HG03565 (cell line): ENCODE data around the gene OR2L13.
"Not testable (repeated sequence)": the region's sequence is repeated elsewhere in the genome, so short reads cannot be mapped to it uniquely, and the experiment has no call there.

Source experiments
- ATAC-seq: cut with Tn5 transposase; IDR thresholded peaks from one replicate; pipeline ENCODE4 v1.9.1; 2021; ENCODE audit warnings: mild to moderate bottlenecking, moderate library complexity; ENCODE audit not compliant: unreplicated experiment

Gene OR2L13, protein sequence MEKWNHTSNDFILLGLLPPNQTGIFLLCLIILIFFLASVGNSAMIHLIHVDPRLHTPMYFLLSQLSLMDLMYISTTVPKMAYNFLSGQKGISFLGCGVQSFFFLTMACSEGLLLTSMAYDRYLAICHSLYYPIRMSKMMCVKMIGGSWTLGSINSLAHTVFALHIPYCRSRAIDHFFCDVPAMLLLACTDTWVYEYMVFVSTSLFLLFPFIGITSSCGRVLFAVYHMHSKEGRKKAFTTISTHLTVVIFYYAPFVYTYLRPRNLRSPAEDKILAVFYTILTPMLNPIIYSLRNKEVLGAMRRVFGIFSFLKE

DNA sequence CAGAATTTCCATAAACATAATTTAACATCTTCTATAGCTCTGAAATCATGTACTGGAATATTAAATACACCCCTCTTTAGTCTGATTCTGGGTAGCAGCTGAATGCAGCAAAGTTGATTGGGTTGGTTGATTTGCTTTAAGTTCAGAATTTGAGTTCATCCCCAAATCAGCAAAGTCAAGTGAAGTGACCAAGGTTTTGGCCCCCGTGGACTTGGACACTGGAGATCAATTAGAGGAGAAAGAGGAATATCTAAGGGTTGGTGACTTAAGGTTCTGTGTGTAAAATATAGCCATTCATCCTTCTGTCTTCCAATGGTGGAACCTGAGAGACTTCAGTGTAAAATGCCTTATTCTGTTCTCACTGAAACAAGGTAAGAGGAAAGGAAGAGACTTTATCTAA is at the start of gene OR2L13:
TSS of gene OR2L13 (plus strand) at position 301 of the 400 bp plus-strand sequence. CDS start 4,192 bp downstream, outside the sequence.
- no peak for ATAC-seq

DNA sequence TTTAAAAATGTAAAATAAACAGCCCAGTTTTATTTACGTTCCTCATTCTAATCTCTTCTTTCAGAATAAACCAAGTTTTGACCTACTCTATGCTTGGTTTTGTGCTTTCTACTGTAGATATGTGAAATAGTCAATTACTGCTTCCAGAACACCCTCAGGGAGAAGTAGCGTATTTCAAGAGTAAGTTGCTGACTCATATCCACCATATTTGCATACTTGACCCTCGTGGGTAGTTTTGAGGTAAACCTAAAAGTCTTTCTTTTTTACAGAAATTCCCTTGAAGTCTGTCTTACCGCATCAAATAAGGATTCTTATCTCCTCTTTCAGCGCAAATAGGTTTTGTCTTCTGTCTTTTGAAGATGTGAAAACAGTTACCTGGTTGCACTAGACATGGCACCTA is 49.8 kb upstream of the OR2L13 start:
- peak; percentile 55 for ATAC-seq

DNA sequence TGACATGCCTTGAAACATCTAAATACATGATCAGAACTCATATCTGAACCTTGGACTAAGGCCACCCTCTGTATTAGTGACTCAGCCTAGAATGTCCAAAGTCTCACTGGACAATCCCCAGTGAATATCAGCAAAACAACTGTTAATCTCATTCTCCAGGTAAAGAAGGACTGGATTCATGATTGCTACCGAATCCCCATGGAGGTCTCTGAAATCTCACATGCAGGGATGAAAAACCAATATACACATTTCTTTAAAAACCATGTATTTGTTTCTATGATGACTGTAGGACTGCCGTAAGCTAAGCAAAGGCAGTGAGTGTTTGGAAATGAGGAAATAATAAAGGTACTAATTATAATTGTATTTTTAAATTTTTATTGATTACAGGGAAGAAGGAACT is 48.4 kb upstream of the OR2L13 start, which contains the start of gene OR2L3:
TSS of gene OR2L3 (plus strand) at position 301 of the 400 bp plus-strand sequence. CDS start 13,846 bp downstream, outside the sequence.
- no peak for ATAC-seq

DNA sequence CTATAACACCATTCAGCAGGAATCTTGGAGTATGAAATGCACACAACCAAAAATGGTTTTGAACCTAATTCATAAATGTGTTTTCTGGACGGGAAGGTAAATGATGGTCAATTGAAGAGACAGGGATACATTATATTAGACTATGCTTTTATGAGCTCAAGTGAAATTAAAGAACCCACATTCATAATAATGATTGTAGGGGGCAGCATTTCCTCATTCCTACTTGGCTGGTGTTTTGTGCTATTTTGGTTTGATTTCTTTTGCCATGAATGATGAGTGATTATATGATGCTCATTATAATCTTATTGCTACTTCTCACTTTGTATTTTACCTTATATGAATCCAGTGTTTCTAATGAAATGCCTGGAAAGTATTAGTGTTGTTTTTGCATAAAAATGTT is 48.0 kb upstream of the OR2L13 start:
- ATAC-seq = no peak

DNA sequence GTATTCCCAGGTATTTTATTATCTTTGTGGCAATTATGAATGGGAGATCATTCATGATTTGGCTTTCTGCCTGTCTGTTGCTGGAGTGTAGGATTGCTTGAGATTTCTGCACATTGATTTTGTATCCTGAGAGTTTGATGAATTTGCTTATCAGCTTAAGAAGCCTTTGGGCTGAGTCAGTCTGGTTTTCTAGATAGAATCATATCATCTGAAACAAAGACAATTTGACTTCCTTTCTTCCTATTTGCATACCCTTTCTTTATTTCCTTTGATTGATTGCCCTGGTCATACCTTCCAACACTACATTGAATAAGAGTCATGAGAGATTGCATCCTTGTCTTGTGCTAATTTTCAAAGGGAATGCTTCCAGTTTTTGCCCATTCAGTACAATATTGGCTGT is 40.3 kb upstream of the OR2L13 start:
- ATAC-seq = no peak

DNA sequence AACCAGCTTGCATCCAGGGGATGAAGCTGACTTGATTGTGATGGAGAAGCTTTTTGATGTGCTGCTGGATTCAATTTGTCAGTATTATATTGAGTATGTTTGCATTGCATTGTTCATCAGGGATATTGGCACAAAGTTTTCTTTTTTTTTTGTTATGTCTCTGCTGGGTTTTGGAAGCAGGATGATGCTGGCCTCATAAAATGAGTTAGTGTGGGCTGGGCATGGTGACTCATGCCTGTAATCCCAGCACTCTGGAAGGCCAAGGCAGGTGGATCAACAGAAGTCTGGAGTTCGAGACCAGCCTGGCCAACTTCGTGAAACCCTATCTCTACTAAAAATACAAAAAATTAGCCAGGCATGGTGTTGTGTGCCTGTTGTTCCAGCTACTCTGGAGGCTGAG is 39.7 kb upstream of the OR2L13 start:
- no peak for ATAC-seq

DNA sequence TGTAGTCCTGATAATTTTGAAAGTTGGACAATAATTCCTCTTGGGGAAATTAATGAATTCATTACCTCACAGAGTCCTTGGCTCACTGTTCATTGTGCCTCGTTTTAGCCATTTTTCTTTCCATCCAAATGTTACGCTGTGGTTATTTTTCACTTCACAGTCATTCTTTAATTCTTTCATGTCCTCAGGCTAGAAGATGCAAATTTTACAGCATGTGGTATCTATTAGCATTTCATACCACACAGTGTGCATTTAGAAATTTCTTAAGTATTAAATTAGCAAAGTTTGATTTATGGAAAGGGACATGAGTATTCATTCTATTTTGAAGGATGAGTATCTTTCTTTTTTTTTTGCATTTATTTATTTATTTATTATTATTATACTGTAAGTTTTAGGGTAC is 29.9 kb upstream of the OR2L13 start:
- no peak for ATAC-seq

DNA sequence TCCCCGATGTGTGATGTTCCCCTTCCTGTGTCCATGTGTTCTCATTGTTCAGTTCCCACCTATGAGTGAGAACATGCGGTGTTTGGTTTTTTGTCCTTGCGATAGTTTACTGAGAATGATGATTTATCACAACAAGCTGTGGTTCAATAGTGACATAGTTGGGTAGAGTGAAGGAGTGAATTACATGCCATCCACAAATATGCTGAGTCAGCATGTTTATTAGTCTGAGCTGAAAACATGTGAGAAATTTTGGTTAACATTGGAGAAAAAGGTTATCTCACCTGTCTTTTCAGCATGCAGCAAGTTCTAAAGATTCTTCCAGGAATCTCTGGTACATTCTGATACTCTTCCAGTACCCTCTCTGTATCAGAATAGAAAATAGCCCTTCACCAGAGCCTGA is 29.4 kb upstream of the OR2L13 start:
- ATAC-seq = no peak

DNA sequence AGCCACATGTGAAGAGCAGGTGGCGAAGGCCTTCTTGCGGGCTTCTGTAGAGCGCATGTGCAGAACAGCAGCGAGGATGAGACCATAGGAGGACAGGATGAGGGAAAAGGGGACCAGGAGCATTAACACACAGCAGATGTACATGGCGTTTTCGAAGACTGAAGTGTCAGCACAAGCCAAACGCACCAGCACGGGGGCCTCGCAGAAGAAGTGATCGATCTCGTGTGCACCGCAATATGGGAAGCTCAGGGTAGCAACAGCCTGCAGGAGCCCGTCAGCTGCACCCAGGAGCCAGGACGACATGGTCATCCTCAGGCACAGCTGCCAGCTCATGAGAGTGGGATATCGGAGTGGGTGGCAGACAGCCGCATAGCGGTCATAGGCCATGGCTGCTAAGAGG is 11.1 kb upstream of the OR2L13 start:
- not testable (repeated sequence) for ATAC-seq

DNA sequence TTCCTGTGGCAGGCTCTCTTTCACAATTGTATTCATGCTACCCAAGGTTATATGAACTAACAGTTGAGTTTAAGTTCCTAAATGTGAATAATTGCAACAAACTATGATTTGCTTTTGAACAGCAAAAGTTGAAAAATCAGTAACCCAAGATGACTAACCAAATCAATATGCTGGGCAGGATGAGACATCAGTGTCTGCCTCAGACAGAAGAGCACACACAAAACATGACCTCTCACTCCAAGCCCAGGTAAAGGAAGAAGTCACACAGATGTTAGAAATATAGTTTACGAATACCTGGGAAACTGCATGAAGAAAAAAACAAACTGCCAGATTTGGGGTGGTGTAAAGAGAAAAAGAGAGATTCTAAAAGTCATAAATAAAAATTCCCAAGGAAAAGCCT is 3.5 kb downstream of the OR2L13 start:
- no peak for ATAC-seq

DNA sequence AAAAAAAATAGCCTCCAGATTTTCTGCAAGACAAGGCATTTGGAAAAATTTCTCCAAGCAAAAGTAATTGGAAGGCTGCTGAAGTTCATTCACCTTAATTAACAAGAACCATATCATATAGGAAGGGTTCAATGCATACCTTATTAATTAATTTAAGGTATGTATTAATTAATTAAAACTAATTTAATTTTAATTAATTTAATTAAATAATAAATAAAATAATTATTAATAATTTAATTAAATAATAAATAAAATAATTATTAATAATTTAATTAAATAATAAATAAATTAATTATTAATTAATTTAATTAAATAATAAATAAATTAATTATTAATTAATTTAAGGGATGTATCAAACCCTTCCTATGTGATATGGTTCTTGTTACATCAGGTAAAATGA is 7.9 kb downstream of the OR2L13 start:
- ATAC-seq = no peak

DNA sequence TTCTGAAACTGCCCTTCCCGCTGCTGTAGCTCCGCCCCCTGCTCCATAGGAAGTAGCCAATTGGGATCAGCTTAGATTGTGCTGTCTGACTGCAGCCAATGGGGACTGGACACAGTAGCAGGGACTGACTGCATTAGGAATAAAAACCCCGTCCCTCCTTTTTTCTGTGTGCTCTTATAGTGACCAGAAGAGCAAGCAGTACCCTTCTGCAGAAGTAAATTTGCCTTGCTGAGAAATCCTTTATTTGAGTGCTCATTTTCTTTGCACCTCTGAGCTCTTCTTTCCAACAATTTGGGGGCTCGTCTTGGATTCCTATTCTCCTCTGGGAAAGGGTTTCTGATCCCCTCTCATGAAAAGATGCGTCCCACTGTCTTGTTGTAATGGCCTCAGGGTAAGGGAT is 16.2 kb downstream of the OR2L13 start:
- ATAC-seq = no peak

DNA sequence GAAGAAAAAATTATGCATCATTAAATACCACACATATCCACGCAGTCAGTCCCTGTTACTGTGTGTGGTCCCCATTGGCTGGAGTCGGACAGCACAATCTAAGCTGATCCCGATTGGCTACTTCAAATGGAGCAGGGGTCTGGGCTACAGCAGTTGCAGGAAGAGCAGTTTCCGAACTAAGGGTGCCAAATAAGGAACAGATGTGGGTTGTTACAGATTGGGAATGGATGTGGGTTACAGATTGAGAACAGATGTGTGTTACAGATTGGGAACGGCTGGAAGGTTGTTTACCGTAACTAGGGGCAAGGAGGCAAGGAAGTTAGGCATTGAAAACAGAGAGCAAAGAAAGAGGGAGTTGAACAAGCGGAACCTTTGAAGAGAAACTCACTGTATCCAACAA is 19.9 kb downstream of the OR2L13 start:
- no peak for ATAC-seq

DNA sequence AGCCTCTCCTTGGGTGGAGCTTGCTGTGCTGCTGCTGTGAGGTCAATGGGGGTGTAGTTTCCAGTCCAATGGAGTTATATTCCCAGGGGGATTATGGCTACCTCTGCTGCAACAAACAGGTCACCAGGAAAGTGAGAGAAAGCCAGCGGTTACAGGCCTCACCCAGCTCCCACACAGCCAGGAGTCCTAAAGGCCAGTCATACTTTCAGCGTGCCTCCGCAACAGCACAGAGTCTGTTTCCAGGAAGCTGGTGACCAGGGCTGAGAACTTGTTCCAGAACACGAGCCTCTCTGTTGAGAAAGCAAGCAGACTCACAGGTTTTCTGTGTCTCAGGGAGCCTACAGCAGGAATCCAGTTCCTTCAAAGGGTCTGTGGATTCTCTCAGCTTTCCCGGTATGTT is 32.7 kb downstream of the OR2L13 start:
- no peak for ATAC-seq

DNA sequence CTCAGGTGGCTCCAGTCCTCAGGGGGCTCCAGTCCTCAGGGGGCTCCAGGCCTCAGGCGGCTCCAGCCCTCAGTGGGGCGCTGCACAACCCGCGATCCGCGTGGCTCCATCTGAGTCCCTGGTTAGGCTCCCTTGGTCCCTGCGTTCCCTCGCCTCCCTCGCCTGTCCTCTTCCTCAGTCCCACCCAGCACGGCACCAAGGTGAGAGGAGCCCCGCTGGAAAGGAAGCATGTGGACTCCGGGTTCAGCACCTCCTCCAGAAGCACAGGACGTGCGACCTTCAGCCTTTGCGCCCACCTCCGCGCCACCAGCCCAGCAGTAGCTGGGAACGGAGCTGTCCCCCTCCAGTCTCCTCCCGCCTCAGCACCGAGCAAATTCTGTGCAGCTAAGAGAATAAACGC is 41.8 kb downstream of the OR2L13 start:
- ATAC-seq = no peak

DNA sequence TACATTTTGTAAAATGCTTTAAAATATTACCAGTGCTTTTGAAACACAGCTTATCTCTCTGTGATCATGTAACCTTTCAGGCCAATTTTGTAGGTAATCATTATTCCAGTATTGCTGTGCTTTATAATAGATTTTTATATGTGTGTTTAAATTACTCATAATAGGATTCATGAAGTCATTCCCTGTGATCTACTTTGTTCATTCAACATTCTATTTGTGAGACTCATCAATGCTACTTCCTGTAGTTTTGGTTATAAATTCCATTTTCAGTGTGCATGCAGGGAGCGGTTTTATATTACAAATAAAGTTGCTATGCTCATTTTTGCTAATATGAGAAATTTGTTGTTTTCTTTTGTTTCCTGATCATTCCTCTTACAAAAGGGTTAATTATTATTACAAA is 45.9 kb downstream of the OR2L13 start:
- ATAC-seq = no peak

DNA sequence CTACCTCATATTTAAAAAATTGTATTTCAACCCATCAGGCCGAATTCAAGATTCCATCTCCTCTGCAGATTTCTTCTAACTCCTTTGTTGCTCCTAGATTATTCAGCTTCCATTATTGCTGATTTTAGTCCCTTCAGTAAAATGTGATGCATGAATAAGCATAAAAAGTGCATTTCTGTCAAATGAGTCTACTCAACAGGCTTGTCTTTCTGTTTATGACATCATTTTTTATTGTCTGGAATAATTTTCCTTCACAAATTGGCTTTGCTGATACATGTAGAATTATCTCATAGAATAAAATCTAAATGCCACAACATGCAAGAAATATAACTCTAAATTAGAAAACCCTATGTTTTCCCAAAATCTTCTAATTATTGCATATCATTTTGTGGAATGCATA is 48.3 kb downstream of the OR2L13 start:
- no peak for ATAC-seq

DNA sequence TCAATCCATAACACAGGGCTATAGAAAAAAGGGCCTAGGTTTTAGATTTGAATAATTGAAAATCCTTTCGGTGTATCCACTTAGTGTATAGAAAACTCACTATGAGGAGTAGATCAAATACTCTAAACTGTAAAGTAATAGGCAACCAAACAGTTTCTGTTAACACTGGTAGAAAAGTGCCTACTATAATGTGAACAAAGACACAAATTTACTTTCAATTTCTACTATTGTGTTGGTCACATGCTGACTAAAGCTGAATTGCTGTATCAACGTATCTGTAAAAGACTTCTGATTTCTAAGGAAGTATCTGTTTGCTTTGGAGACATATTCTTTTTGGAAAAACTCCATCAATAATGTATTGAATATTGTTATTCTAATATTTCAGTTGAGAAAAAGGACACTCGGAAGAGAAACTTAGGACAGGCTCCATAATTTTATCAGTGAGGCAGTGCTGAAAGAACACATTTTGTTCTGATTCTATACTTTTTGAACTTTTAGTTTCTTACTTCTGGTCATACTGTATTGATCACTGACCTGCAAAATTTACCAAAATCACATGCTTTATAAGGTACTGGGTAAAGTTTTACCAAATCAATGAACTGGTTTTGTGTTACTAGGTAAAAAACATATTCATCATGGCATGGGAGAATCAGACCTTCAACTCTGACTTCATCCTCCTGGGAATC is 49.7 kb downstream of the OR2L13 start, which contains the start of gene OR2M5:
TSS of gene OR2M5 (plus strand) at position 636 of the 686 bp plus-strand sequence. CDS start at position 636, 0 bp downstream.
- ATAC-seq = no peak
